C4-2B (cell line): ENCODE measurements around the gene CSAG3.

Experiments used
- CTCF ChIP-seq: fragments of 450-650 bp; conservative IDR thresholded peaks from 2 replicates; pipeline ENCODE4 v1.5.1; 2017; ENCODE audit warnings: mild to moderate bottlenecking
- ZFX ChIP-seq: fragments of 450-650 bp; IDR thresholded peaks from 2 replicates; pipeline ENCODE4 v1.6.1; 2017

DNA sequence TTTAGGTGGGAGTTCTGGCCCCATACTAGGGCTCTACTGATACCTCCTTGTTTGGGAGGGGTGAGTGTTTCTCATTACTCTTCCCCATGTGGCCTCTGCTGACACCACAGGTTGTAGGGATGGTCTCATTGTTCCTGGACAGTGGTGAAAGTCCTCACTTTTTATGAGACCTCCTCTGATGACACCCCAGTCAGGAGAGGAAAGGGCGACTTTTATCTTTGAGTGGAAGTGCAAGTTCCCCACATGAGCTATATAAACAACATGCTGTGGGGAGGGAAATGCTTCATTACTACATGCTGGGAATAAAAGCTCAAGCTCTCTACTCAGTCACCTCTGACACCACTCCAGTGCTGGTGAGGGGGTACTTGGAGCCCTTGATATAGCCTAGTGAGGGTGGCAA lies 39.9 kb downstream of the CSAG3 start:
- TF ChIP-seq CTCF = no peak
- TF ChIP-seq ZFX = no peak
